ENCODE data around the gene WNT4.

GRCh38 chr1:22131062-22131461, 11.8 kb downstream of the WNT4 start:
- TF ChIP-seq CTCF (IDR thresholded peaks at IDR 0.05 in 8 of 11, conservative IDR thresholded peaks at IDR 0.05 in 3 of 11), result no peak
- TF ChIP-seq POLR2AphosphoS5 (IDR thresholded peaks at IDR 0.05), result no peak
